Measurements from ENCODE around the gene MGMT.

- TF ChIP-seq POLR2A (IDR thresholded peaks at IDR 0.05; ENCODE audit: low read length): no peak
- TF ChIP-seq GATA1 (IDR thresholded peaks at IDR 0.05; ENCODE audit: low read depth, low read length): no peak
Observed at GRCh38 chr10:129756912-129757901, 290.2 kb downstream of the MGMT start.

Data from erythroblast (primary cell).